ENCODE measurements around the gene ZNHIT2.

Gene ZNHIT2

DNA sequence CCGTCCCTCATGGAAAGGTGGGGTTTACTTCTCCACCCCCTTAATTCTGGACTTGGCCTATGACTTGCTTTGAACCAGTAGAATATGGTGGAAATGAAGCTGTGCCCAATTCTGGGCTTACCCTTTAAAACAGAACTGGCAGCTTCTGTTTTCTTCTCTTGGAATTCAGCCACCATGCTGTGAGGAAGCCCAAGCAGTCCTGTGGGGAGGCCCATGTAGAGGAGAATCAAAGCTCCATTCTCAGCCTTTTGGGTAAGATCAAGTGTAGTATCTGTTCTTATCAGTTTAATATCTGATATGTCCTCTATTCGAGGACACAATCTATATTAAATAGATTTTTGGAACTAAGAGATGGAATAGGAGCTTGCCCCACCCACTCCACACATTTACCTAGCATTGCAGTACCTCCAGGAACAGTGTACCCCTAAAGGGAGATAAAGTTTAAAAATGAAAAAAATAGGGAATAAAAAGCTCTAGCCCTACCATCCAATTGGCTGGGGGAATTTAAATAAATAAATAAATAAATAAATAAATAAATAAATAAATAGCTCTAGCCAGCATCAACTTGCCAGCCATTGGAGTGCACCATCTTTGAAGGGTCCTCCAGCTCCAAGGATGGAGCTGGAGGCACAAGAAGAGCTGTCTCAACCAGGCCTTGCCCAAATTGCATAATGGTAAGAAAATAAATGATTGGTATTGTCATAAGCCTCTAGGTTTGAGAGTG, 30.0 kb upstream of the ZNHIT2 start:
- H3K9ac ChIP-seq (ENCODE audit: low read depth, low read length), result no peak overlapping the region
- H3K36me3 ChIP-seq (ENCODE audit: insufficient read depth, low read length), result no peaks in the 10 kb centered on the region
- no peaks in the 10 kb centered on the region for H3K79me2 ChIP-seq (ENCODE audit: insufficient read depth, low read length)
- no peak for DNase-seq
- H3K4me3 ChIP-seq (ENCODE audit: low read depth in 1 of 2, low read length in 2 of 2), result no peak overlapping the region
- no peak overlapping the region for H2AFZ ChIP-seq (ENCODE audit: low read depth, low read length)
- no peak for TF ChIP-seq EZH2 (IDR thresholded peaks at IDR 0.05; ENCODE audit: borderline replicate concordance, low read depth, low read length, severe bottlenecking)
- TF ChIP-seq, protein P1, sequence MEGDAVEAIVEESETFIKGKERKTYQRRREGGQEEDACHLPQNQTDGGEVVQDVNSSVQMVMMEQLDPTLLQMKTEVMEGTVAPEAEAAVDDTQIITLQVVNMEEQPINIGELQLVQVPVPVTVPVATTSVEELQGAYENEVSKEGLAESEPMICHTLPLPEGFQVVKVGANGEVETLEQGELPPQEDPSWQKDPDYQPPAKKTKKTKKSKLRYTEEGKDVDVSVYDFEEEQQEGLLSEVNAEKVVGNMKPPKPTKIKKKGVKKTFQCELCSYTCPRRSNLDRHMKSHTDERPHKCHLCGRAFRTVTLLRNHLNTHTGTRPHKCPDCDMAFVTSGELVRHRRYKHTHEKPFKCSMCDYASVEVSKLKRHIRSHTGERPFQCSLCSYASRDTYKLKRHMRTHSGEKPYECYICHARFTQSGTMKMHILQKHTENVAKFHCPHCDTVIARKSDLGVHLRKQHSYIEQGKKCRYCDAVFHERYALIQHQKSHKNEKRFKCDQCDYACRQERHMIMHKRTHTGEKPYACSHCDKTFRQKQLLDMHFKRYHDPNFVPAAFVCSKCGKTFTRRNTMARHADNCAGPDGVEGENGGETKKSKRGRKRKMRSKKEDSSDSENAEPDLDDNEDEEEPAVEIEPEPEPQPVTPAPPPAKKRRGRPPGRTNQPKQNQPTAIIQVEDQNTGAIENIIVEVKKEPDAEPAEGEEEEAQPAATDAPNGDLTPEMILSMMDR (IDR thresholded peaks at IDR 0.05; ENCODE audit: borderline replicate concordance, extremely low read depth, low read length, poor library complexity, severe bottlenecking), result no peak
- peaks cover 3% of the 10 kb centered on the region for H3K27me3 ChIP-seq (ENCODE audit: insufficient read depth, low read length, poor library complexity)
- no peak overlapping the region for H3K27ac ChIP-seq (ENCODE audit: low read length)
- ATAC-seq (ENCODE audit: insufficient read depth, low read depth), result no peak
- H3K9me3 ChIP-seq (ENCODE audit: insufficient read depth, low read length, severe bottlenecking), result peaks cover 7% of the 10 kb centered on the region
- no peaks in the 10 kb centered on the region for H4K20me1 ChIP-seq (ENCODE audit: insufficient read depth, low read length)
- H3K4me1 ChIP-seq (ENCODE audit: insufficient read depth, low read length), result no peaks in the 10 kb centered on the region
- H3K4me2 ChIP-seq (ENCODE audit: insufficient read depth, low read length), result no peak overlapping the region

DNA sequence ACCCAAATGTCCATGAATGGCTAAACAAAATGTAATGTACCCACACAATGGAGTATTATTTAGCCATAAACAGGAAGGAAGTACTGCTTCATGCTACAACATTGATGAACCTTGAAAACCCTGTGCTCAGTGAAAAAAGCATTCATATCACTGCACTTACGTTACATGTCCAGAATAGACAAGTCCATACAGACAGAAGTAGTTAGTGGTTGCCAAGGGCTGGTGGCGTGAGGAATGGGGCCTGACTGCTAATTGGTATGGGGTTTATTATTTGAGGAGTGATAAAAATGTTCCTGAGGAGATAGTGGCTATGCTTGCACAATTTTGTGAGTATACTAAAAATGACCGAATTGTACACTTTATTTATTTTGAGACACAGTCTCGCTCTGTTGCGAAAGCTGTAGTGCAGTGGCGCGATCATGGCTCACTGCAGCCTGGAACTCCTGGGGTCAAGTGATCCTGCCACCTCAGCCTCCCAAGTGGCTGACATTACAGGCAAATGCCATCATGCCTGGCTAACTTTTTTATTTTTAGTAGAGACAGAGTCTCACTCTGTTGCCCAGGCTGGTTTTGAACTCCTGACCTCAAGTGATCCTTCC, 24.5 kb upstream of the ZNHIT2 start:
- Histone ChIP-seq H3K79me2 (ENCODE audit: insufficient read depth, low read length) (no peaks in the 10 kb centered on the region), H3K4me2 (ENCODE audit: insufficient read depth, low read length) (no peak overlapping the region), H3K4me3 (ENCODE audit: low read depth in 1 of 2, low read length in 2 of 2) (no peak overlapping the region), H3K9ac (ENCODE audit: low read depth, low read length) (no peak overlapping the region), H3K27ac (ENCODE audit: low read length) (no peak overlapping the region), H3K36me3 (ENCODE audit: insufficient read depth, low read length) (no peaks in the 10 kb centered on the region), H2AFZ (ENCODE audit: low read depth, low read length) (no peak overlapping the region), H3K4me1 (ENCODE audit: insufficient read depth, low read length) (no peaks in the 10 kb centered on the region), H3K9me3 (ENCODE audit: insufficient read depth, low read length, severe bottlenecking) (peaks cover 4% of the 10 kb centered on the region), H4K20me1 (ENCODE audit: insufficient read depth, low read length) (no peaks in the 10 kb centered on the region), H3K27me3 (ENCODE audit: insufficient read depth, low read length, poor library complexity) (peaks cover 5% of the 10 kb centered on the region)
- TF ChIP-seq EZH2 (IDR thresholded peaks at IDR 0.05; ENCODE audit: borderline replicate concordance, low read depth, low read length, severe bottlenecking), result no peak
- TF ChIP-seq, protein P1 (IDR thresholded peaks at IDR 0.05; ENCODE audit: borderline replicate concordance, extremely low read depth, low read length, poor library complexity, severe bottlenecking), result no peak
- ATAC-seq (ENCODE audit: insufficient read depth, low read depth) (no peak), DNase-seq (no peak)

- Histone ChIP-seq H3K4me2 (ENCODE audit: insufficient read depth, low read length) (no peak overlapping the region; the same call in 1 of the 2 replicates), H2AFZ (ENCODE audit: low read depth, low read length) (no peak overlapping the region), H4K20me1 (ENCODE audit: insufficient read depth, low read length) (peaks cover 17% of the 10 kb centered on the region), H3K27me3 (ENCODE audit: insufficient read depth, low read length, poor library complexity) (peaks cover 5% of the 10 kb centered on the region), H3K27ac (ENCODE audit: low read length) (no peak overlapping the region), H3K9ac (ENCODE audit: low read depth, low read length) (no peak overlapping the region), H3K9me3 (ENCODE audit: insufficient read depth, low read length, severe bottlenecking) (no peaks in the 10 kb centered on the region), H3K79me2 (ENCODE audit: insufficient read depth, low read length) (peaks cover 26% of the 10 kb centered on the region), H3K36me3 (ENCODE audit: insufficient read depth, low read length) (peaks cover 15% of the 10 kb centered on the region), H3K4me3 (ENCODE audit: low read depth in 1 of 2, low read length in 2 of 2) (no peak overlapping the region), H3K4me1 (ENCODE audit: insufficient read depth, low read length) (peaks cover 29% of the 10 kb centered on the region)
- DNase-seq, result no peak
- ATAC-seq (ENCODE audit: insufficient read depth, low read depth), result no peak
- TF ChIP-seq EZH2 (IDR thresholded peaks at IDR 0.05; ENCODE audit: borderline replicate concordance, low read depth, low read length, severe bottlenecking), result no peak
- TF ChIP-seq, protein P1 (IDR thresholded peaks at IDR 0.05; ENCODE audit: borderline replicate concordance, extremely low read depth, low read length, poor library complexity, severe bottlenecking), result no peak
Measured at GRCh38 chr11:65136515-65137096, 19.1 kb upstream of the ZNHIT2 start.

Data from DND-41 (cell line).